GM12892 (cell line): ENCODE data around the gene RANBP1.

Experiments used
- POLR2A ChIP-seq: IDR thresholded peaks from 2 replicates; pipeline ENCODE4 v1.6.1; 2011; ENCODE audit warnings: low read depth, low read length, control low read depth
- POLR2AphosphoS5 ChIP-seq: IDR thresholded peaks from 2 replicates; pipeline ENCODE4 v1.6.1; 2011; ENCODE audit warnings: low read depth, low read length, control low read depth
- TAF1 ChIP-seq: IDR thresholded peaks from 2 replicates; pipeline ENCODE4 v1.6.1; 2011; ENCODE audit warnings: low read depth, mild to moderate bottlenecking, control low read depth, low read length, borderline replicate concordance

- TF ChIP-seq POLR2AphosphoS5 = no peak
- no peak for TF ChIP-seq POLR2A
- no peak for TF ChIP-seq TAF1
Observed at GRCh38 chr22:20086101-20086599, 29.8 kb upstream of the RANBP1 start.
